Ecto neural progenitor cell (in vitro differentiated cells): ENCODE results near the gene IP6K2.
"Not testable (repeated sequence)": the region's sequence is repeated elsewhere in the genome, so short reads cannot be mapped to it uniquely, and the experiment has no call there.

Experiments
- DNase-seq: peaks from one replicate; pipeline ENCODE4 v3.0.0-alpha.2; 2018; ENCODE audit warnings: low spot score

IP6K2 gene

GRCh38 chr3:48727511-48727910 lies 10.5 kb upstream of the IP6K2 start:
- DNase-seq, result no peak

- DNase-seq, result not testable (repeated sequence)
Measured at GRCh38 chr3:48725185-48725855, 8.3 kb upstream of the IP6K2 start.

- DNase-seq, result no peak
Measured at GRCh38 chr3:48723725-48724124, 6.7 kb upstream of the IP6K2 start.

- not testable (repeated sequence) for DNase-seq
Measured at GRCh38 chr3:48723293-48723692, 6.3 kb upstream of the IP6K2 start.

- no peak for DNase-seq
Measured at GRCh38 chr3:48716508-48716981, 476 bp downstream of the IP6K2 start.

GRCh38 chr3:48715174-48715800 lies 1.7 kb downstream of the IP6K2 start:
- no peak for DNase-seq

- no peak for DNase-seq
Measured at GRCh38 chr3:48711727-48712126, 5.3 kb downstream of the IP6K2 start.

- no peak for DNase-seq
Measured at GRCh38 chr3:48709051-48709461, 8.0 kb downstream of the IP6K2 start.

- DNase-seq, result no peak
Measured at GRCh38 chr3:48708481-48708889, 8.5 kb downstream of the IP6K2 start.

GRCh38 chr3:48707157-48707556 lies 9.9 kb downstream of the IP6K2 start:
- DNase-seq, result no peak

- DNase-seq, result no peak
Measured at GRCh38 chr3:48702320-48702920, 14.6 kb downstream of the IP6K2 start.

GRCh38 chr3:48700731-48701405 lies 16.2 kb downstream of the IP6K2 start:
- no peak for DNase-seq

GRCh38 chr3:48698891-48699290 lies 18.1 kb downstream of the IP6K2 start:
- DNase-seq, result no peak

- DNase-seq, result no peak
Measured at GRCh38 chr3:48697952-48698351, 19.1 kb downstream of the IP6K2 start.

- no peak for DNase-seq
Measured at GRCh38 chr3:48696601-48697000, 20.4 kb downstream of the IP6K2 start.

GRCh38 chr3:48696156-48696555 lies 20.9 kb downstream of the IP6K2 start:
- DNase-seq, result no peak

- peak; percentile 66 for DNase-seq
Measured at GRCh38 chr3:48695393-48695753, 21.6 kb downstream of the IP6K2 start.

- DNase-seq, result no peak
Measured at GRCh38 chr3:48694610-48695392, 22.2 kb downstream of the IP6K2 start.

- no peak for DNase-seq
Measured at GRCh38 chr3:48693826-48694225, 23.2 kb downstream of the IP6K2 start.

GRCh38 chr3:48692551-48692950 lies 24.5 kb downstream of the IP6K2 start:
- no peak for DNase-seq

GRCh38 chr3:48690846-48691458 lies 26.1 kb downstream of the IP6K2 start:
- no peak for DNase-seq

GRCh38 chr3:48689384-48689783 lies 27.6 kb downstream of the IP6K2 start:
- DNase-seq, result no peak
